Hematopoietic multipotent progenitor cell treated with erythropoietin and hydrocortisone succinate and interleukin-3 and kit ligand, for 6 days (in vitro differentiated cells): Measurements from ENCODE around the gene PRKAR2B.
"Not testable (repeated sequence)": the region's sequence is repeated elsewhere in the genome, so short reads cannot be mapped to it uniquely, and the experiment has no call there.

Experiments
- DNase-seq: peaks from one replicate; pipeline ENCODE4 v3.0.0-alpha.2; 2015

Gene PRKAR2B

DNA sequence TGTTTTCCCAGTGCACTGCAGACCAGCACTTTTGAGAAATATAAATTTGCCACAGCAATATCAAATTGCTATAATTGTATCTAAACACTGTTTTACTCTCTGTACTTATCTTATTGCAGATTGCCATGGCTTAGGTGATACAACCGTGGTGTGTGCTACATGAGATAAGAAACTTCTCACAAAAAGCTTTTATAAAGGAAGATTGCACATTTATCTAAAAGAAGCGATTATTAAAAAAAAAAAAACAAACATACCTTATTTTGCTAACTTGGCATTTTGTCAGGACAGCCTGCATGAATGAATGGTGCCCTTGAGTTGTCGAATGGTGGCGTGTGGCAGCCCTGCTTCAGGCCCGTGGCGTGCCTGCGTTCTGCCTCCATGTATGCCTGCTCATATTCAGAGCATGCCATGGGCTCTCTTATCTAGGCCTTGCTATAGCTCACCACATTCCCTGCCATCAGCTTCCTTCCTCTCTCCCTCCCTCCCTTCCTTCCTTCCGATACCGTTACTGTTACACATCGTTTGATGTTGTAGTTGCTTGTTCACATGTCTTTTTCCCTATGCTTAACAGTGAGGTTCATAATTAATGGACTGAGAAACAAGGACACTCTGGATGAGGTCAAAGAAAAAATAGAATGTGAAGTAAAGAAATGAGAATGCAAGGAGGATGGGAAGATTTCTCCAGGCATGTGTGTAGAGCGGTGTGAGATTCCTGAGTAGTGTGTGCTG, 34.9 kb downstream of the PRKAR2B start:
- peak; percentile 79 for DNase-seq

- DNase-seq, result no peak
Measured at GRCh38 chr7:107080099-107080505, 35.6 kb downstream of the PRKAR2B start.

- DNase-seq, result peak; percentile 45
Measured at GRCh38 chr7:107080533-107080932, 36.0 kb downstream of the PRKAR2B start.

- DNase-seq, result no peak
Measured at GRCh38 chr7:107085180-107085579, 40.7 kb downstream of the PRKAR2B start.

DNA sequence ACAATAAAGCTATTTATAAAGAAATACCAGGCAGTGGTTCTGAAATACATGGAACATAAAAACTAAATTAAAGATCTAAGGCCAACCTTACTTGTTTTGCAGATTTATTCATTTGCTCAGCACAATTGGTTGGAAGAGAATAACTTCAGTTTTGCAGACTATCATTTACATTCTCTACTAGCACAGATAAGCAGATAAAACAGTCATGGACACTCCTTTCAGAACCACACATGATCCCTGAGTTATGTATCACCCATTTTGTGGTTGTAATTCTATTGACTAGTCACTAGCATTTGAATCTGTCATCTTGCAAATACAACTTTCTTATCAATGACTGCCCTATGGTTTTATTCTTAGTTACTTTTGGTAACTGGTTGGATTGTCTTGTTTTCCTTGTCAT, 45.1 kb downstream of the PRKAR2B start:
- peak; percentile 63 for DNase-seq

- DNase-seq, result no peak
Measured at GRCh38 chr7:107090457-107090856, 46.0 kb downstream of the PRKAR2B start.

DNA sequence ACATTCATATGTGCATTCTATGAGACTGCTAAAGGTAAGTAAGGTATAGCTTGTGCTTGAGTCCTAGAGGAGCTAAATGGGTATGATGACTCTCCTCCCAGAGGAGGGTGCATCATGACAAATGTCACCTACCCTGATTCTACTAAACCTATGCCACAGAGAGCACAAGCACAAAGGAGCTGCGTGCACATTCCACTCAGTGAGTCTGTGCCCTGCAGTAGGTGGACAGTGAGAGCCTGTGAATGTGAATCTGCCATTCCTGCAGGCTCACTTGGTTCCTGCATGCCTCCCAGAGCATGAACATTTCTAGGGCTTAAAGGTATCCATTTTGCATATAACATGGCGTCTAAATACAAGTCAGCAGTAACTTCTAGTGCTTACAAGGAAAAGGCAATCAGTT, 46.8 kb downstream of the PRKAR2B start:
- DNase-seq, result no peak

GRCh38 chr7:107093671-107094070, 49.2 kb downstream of the PRKAR2B start:
- not testable (repeated sequence) for DNase-seq

DNA sequence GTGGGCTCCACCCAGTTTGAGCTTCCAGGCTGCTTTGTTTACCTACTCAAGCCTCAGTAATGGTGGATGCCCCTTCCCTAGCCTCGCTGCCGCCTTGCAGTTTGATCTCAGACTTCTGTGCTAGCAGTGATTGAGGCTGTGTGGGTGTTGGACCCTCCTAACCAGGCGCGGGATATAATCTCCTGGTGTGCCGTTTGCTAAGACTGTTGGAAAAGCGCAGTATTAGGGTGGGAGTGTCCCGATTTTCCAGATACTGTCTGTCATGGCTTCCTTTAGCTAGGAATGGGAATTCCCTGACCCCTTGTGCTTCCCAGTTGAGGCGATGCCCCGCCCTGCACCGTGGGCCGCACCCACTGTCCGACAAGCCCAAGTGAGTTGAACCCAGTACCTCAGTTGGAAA, 54.6 kb downstream of the PRKAR2B start:
- DNase-seq, result not testable (repeated sequence)

DNA sequence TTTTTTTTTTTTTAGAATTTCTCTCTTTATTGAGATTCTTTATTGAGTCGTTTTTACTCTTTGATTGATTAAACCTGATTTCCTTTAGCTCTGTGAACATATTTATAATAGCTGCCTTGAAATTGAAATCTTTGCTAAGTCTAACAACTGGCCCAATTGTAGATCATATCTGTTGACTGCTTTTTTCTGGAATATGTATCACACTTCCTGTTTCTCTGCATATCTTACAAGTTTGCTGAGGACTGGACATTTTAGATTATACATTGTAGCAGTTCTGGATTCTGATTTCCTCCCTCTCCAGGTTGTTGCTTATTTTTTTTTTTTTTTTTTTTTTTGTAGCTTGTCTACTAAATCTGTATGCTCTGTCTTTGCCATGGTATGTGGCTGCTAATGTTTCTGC, 56.3 kb downstream of the PRKAR2B start:
- peak; percentile 34 for DNase-seq

DNA sequence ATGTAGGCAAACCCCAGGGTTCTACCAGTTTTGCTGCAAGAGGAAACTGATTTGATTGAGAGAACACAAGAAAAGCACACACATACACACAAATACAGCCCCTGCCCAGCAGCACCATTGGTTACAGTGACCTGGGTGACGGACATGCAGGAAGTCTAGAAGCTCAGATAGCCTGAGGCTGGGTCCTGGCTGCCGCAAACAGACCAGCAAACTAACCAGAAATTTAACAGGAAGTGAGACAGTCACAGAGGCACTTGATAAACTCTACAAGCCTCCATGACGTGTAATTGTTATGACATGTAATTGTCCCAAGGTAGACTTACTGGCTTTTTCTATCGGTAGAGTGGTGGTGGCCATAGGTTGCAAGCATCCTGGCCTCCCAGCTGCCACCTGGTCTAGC, 58.9 kb downstream of the PRKAR2B start:
- peak; percentile 76 for DNase-seq

GRCh38 chr7:107104801-107105200, 60.3 kb downstream of the PRKAR2B start:
- DNase-seq, result no peak

GRCh38 chr7:107105591-107106245, 61.2 kb downstream of the PRKAR2B start:
- no peak for DNase-seq

- no peak for DNase-seq
Measured at GRCh38 chr7:107108793-107109371, 64.4 kb downstream of the PRKAR2B start.

- DNase-seq, result peak; percentile 75
Measured at GRCh38 chr7:107109955-107110354, 65.5 kb downstream of the PRKAR2B start.

GRCh38 chr7:107111196-107111595, 66.7 kb downstream of the PRKAR2B start:
- no peak for DNase-seq

GRCh38 chr7:107113866-107114265, 69.4 kb downstream of the PRKAR2B start:
- DNase-seq, result no peak

DNA sequence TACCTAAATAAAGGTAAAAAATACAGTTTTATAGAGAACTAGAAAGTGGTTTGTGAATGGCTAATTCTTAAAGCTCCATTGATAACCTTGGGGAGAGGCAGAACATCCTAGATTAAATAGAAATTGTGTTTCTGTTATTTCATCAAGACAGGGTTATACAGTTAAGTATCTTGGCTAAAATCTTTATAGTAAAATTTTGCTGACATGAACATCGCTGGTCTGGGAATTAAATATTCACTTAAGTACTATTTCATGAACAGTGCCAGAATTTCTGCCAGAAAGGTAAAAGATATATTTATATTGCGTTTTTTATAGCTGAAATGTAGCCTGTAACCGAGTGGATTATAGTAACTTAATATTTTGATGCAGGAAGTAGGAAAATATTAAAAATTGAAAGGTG, 70.6 kb downstream of the PRKAR2B start:
- DNase-seq, result no peak

- DNase-seq, result peak; percentile 22
Measured at GRCh38 chr7:107115762-107116540, 71.4 kb downstream of the PRKAR2B start.

DNA sequence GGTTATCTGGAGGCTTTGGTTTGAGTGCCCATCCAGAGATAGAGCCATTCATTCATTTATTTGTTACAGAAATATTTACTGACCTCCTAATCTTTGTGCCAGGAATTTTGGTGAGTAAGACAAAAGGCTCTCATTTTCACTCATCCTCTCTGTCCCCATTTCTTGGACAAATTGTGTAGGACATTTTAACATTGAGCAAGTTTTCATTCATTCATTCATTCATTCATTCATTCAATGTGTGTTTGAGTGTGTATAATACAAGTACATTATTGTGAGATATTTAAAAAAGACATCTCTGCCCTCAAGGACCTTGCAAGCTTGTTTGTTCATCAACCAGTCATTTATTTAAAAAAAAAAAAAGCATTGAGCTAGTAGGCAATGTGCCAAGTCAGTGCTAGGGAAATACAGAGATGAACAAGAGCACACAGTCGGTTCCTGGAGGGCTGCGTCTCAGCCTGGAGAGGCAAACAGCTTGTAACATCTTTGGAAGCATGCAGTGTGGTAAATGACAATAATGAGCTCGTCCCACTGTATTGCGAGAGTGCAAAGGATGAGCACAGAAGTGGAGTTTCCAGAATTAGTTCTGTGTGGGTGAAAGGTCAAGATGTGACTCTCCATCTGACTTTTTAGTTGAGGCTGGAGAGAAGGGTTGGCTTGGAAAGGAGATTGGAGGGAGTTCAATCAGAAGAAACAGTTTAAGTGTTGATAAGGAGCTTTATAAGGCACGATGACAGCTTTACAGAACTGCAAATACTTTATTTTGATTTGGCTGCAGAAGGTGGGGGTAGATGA, 73.8 kb downstream of the PRKAR2B start:
- DNase-seq, result peak; percentile 43

GRCh38 chr7:107119376-107120105, 75.0 kb downstream of the PRKAR2B start:
- DNase-seq, result no peak

GRCh38 chr7:107122486-107122911, 78.0 kb downstream of the PRKAR2B start:
- DNase-seq, result no peak
